Aorta (tissue), 5 donors: ENCODE measurements around the gene ZYX. TPM values are rescaled to one million over a fixed set of nuclear protein-coding genes. Genes with fewer than 3 reads are reported as not detected.
A peak's percentile ranks its signal among the peaks of the same experiment; 100 is the strongest.

Source experiments
- ATAC-seq: fragments of 200-7000 bp; cut with Tn5 transposase; one replicate; pipeline ENCODE4 v1.9.1; 2022; ENCODE audit warnings: moderate library complexity; ENCODE audit not compliant: low FRiP score
- DNase-seq, 2 donors: peaks; one replicate each; pipeline ENCODE4 v3.0.0-alpha.2; 2020
- H3K27ac ChIP-seq, 2 donors: one replicate each; pipeline ENCODE4 v1.5.1; 2013; ENCODE audit warnings: low read length in 2 of 2, mild to moderate bottlenecking in 2 of 2, moderate library complexity in 2 of 2, control low read depth in 1 of 2, inconsistent platforms in 1 of 2, low read depth in 1 of 2
- H3K27me3 ChIP-seq, 2 donors: one replicate each; pipeline ENCODE4 v1.6.1; 2013; ENCODE audit warnings: control low read depth in 1 of 2, low read length in 1 of 2, mild to moderate bottlenecking in 1 of 2, moderate library complexity in 1 of 2; ENCODE audit not compliant: insufficient read depth in 2 of 2, control insufficient read depth in 1 of 2
- H3K36me3 ChIP-seq, 2 donors: one replicate each; pipeline ENCODE4 v1.6.1; 2013; ENCODE audit warnings: control low read depth in 1 of 2, low read length in 1 of 2, mild to moderate bottlenecking in 1 of 2; ENCODE audit not compliant: insufficient read depth in 2 of 2, control insufficient read depth in 1 of 2
- H3K4me1 ChIP-seq, 2 donors: one replicate each; pipeline ENCODE4 v1.6.1; 2013; ENCODE audit warnings: low read length in 2 of 2, control low read depth in 1 of 2, mild to moderate bottlenecking in 1 of 2, moderate library complexity in 1 of 2; ENCODE audit not compliant: insufficient read depth in 2 of 2, control insufficient read depth in 1 of 2
- H3K4me3 ChIP-seq, 2 donors: one replicate each; pipeline ENCODE4 v1.5.1; 2013; ENCODE audit warnings: low read length in 2 of 2, control low read depth in 1 of 2, mild to moderate bottlenecking in 1 of 2
- H3K9me3 ChIP-seq: one replicate; pipeline ENCODE4 v1.6.1; 2013; ENCODE audit warnings: mild to moderate bottlenecking, low read length; ENCODE audit not compliant: control insufficient read depth
- WGBS, 2 donors: extraction: QIAGEN DNeasy Blood & Tissue Kit; methylation state at CpG; one replicate each; pipeline ENCODE4 v1.1.7; 2013; 5-methylcytosine and 5-hydroxymethylcytosine counted together
- intact Hi-C, 2 donors: fragments of 100-400 bp; cut with DNase I; formaldehyde crosslinking; loops; one replicate each; pipeline versions ENCODE4 v1.14.2 to v1.15.0; 2022
- long read RNA-seq, 2 donors: library from polyadenylated mRNA; unstranded; transcript quantifications; one replicate each; pipeline ENCODE4 v2.0.0, GENCODE V29; 2020 to 2021
- polyA plus RNA-seq, 2 donors: library from polyadenylated mRNA; stranded (reverse); fragments of 200-250 nt; gene quantifications; one replicate each; pipeline ENCODE4 v1.2.3, GENCODE V29; 2013
- total RNA-seq, 2 donors: library from RNA; stranded (reverse); fragmentation: NEBNext Ultra II Directional; extraction: Animal tissue kit (Norgen Biotek cat#: 25700); gene quantifications; one replicate each; pipeline ENCODE4 v1.2.1, GENCODE V29; 2021
- donor health status: healthy with polysubstance abuse.
- donor health status: Bipolar disorder and iron deficiency.
- donor health status: DM: no; HTN: no; CAD: no.
- donor health status: DM: no; HTN: no; CAD: no.
- donor health status: DM: yes; HTN: yes; CAD: no.

Gene ZYX
- total RNA-seq (100 to 1,000 TPM; 307 to 499 TPM), polyA plus RNA-seq (100 to 1,000 TPM; 131 to 305 TPM)
- long read RNA-seq, donor 1, transcript ZYX-201 (10 exons, 2,493 nt), result major isoform, 182 of 1,046 reads
- long read RNA-seq, donor 1, partial matches to known transcripts, result 636 of 1,046 reads
- long read RNA-seq, donor 1, other reads (novel, unspliced or antisense), result 224 of 1,046 reads
- long read RNA-seq, donor 2, transcript ZYX-201 (10 exons, 2,493 nt), result major isoform, 30 of 210 reads
- long read RNA-seq, donor 2, partial matches to known transcripts, result 128 of 210 reads
- long read RNA-seq, donor 2, other reads (novel, unspliced or antisense), result 52 of 210 reads

- intact Hi-C loops, result loop anchor here in 1 of 2 donors (1.0 kb wide), 1 partner anchor 10 kb away; no protein-coding TSS in a partner anchor
Observed at GRCh38 chr7:143380646-143381426, at the start of gene ZYX. TSS of gene ZYX (plus strand) at chr7:143381345. CDS start at chr7:143381572, 227 bp downstream.

GRCh38 chr7:143334244-143334643 is 46.9 kb upstream of the ZYX start:
- Histone ChIP-seq H3K4me1 (no peaks in the 10 kb centered on the region), H3K27ac (no peak overlapping the region), H3K27me3 (no peaks in the 10 kb centered on the region), H3K4me3 (no peak overlapping the region), H3K9me3 (no peaks in the 10 kb centered on the region), H3K36me3 (no peaks in the 10 kb centered on the region)
- intact Hi-C loops, result no loop called here
- WGBS, 2 donors, result 8 to 15% methylated on average over 1 of the region's 1 CpG
- no peak for DNase-seq
- no peak for ATAC-seq

More at GRCh38 chr7:143380646-143381426, at the start of gene ZYX:
- peak within 1 kb of the TSS; percentile 91 to 95 for H3K4me3 ChIP-seq
- no peaks in the 10 kb centered on the region for H3K27me3 ChIP-seq
- DNase-seq, result peak; percentile 98 to 99
- peak; percentile 92 for ATAC-seq
- H3K4me1 ChIP-seq, result peaks cover 0 to 2% of the 10 kb centered on the region in 2 donors
- peaks cover 0 to 1% of the 10 kb centered on the region in 2 donors for H3K36me3 ChIP-seq
- 1 to 2% methylated on average over 33 to 72 of the region's 72 CpGs for WGBS, 2 donors
- H3K27ac ChIP-seq, result peak within 1 kb of the TSS; percentile 96 to 100
- no peaks in the 10 kb centered on the region for H3K9me3 ChIP-seq

- H3K4me1 ChIP-seq, result no peaks in the 10 kb centered on the region
- no peaks in the 10 kb centered on the region for H3K27me3 ChIP-seq
- H3K4me3 ChIP-seq, result no peak overlapping the region
- intact Hi-C loops, result no loop called here
- DNase-seq (no peak), ATAC-seq (no peak)
- H3K36me3 ChIP-seq, result no peaks in the 10 kb centered on the region
- H3K9me3 ChIP-seq, result no peaks in the 10 kb centered on the region
- 87 to 89% methylated on average over 3 of the region's 3 CpGs for whole genome bisulfite sequencing, 2 donors
- H3K27ac ChIP-seq, result no peak overlapping the region
Observed at GRCh38 chr7:143337216-143337615, 43.9 kb upstream of the ZYX start.

- 91 to 94% methylated on average over 8 of the region's 8 CpGs for WGBS, 2 donors
- intact Hi-C loops, result no loop called here
Observed at GRCh38 chr7:143341842-143342241, 39.3 kb upstream of the ZYX start.

GRCh38 chr7:143343596-143343995 is 37.5 kb upstream of the ZYX start:
- H3K27ac ChIP-seq, result no peak overlapping the region
- no peaks in the 10 kb centered on the region for H3K9me3 ChIP-seq
- ATAC-seq (no peak), DNase-seq (no peak)
- H3K4me3 ChIP-seq, result no peak overlapping the region
- no peaks in the 10 kb centered on the region for H3K36me3 ChIP-seq
- H3K4me1 ChIP-seq, result no peaks in the 10 kb centered on the region
- no peaks in the 10 kb centered on the region for H3K27me3 ChIP-seq
- intact Hi-C loops, result no loop called here
- WGBS, 2 donors, result 96 to 97% methylated on average over 3 of the region's 3 CpGs

More at GRCh38 chr7:143341842-143342241, 39.3 kb upstream of the ZYX start:
- Histone ChIP-seq H3K4me3 (no peak overlapping the region), H3K27me3 (no peaks in the 10 kb centered on the region), H3K9me3 (no peaks in the 10 kb centered on the region), H3K27ac (no peak overlapping the region), H3K4me1 (no peaks in the 10 kb centered on the region), H3K36me3 (no peaks in the 10 kb centered on the region)
- ATAC-seq, result no peak
- no peak for DNase-seq

GRCh38 chr7:143345428-143345900 is 35.7 kb upstream of the ZYX start:
- 9 to 10% methylated on average over 34 to 35 of the region's 35 CpGs for WGBS, 2 donors
- Histone ChIP-seq H3K4me3 (no peak overlapping the region), H3K4me1 (no peaks in the 10 kb centered on the region), H3K27ac (no peak overlapping the region), H3K36me3 (no peaks in the 10 kb centered on the region), H3K9me3 (no peaks in the 10 kb centered on the region), H3K27me3 (no peaks in the 10 kb centered on the region)
- intact Hi-C loops, result no loop called here
- DNase-seq (peak in 1 of 2 donors; percentile 81), ATAC-seq (peak; percentile 66)

GRCh38 chr7:143346018-143346417 is 35.1 kb upstream of the ZYX start:
- no peak for ATAC-seq
- no peak overlapping the region for H3K4me3 ChIP-seq
- H3K27me3 ChIP-seq, result no peaks in the 10 kb centered on the region
- H3K9me3 ChIP-seq, result no peaks in the 10 kb centered on the region
- intact Hi-C loops, result no loop called here
- no peaks in the 10 kb centered on the region for H3K36me3 ChIP-seq
- H3K4me1 ChIP-seq, result no peaks in the 10 kb centered on the region
- 95 to 98% methylated on average over 4 of the region's 4 CpGs for WGBS, 2 donors
- no peak for DNase-seq
- H3K27ac ChIP-seq, result no peak overlapping the region

GRCh38 chr7:143347950-143348349 is 33.2 kb upstream of the ZYX start:
- H3K4me3 ChIP-seq, result no peak overlapping the region
- H3K4me1 ChIP-seq, result no peaks in the 10 kb centered on the region
- 35 to 57% methylated on average over 5 of the region's 5 CpGs for WGBS, 2 donors
- DNase-seq, result no peak
- no peaks in the 10 kb centered on the region for H3K9me3 ChIP-seq
- no peaks in the 10 kb centered on the region for H3K36me3 ChIP-seq
- no peaks in the 10 kb centered on the region for H3K27me3 ChIP-seq
- no peak for ATAC-seq
- intact Hi-C loops, result no loop called here
- no peak overlapping the region for H3K27ac ChIP-seq
